Measurements from ENCODE around the gene NEU3.
"Not testable (repeated sequence)": the region's sequence is repeated elsewhere in the genome, so short reads cannot be mapped to it uniquely, and the experiment has no call there.

NEU3 gene

GRCh38 chr11:74956397-74957015 is 32.2 kb upstream of the NEU3 start:
- no peak for DNase-seq (ENCODE audit: low read depth)
- no peak overlapping the region for H3K4me3 ChIP-seq (ENCODE audit: low read depth, low read length)
- in situ Hi-C loops (cut with HindIII; ENCODE audit: low sequenced_read_pairs): no loop called here
- TF ChIP-seq CTCF (IDR thresholded peaks at IDR 0.05; ENCODE audit: low read depth, low read length, missing control alignments): no peak

- no peak for DNase-seq (ENCODE audit: low read depth)
- no peak for TF ChIP-seq CTCF (IDR thresholded peaks at IDR 0.05; ENCODE audit: low read depth, low read length, missing control alignments)
- H3K4me3 ChIP-seq (ENCODE audit: low read depth, low read length): no peak overlapping the region
- in situ Hi-C loops (cut with HindIII; ENCODE audit: low sequenced_read_pairs): no loop called here
These were observed 30.6 kb upstream of the NEU3 start for GRCh38 chr11:74957937-74958629.

DNA sequence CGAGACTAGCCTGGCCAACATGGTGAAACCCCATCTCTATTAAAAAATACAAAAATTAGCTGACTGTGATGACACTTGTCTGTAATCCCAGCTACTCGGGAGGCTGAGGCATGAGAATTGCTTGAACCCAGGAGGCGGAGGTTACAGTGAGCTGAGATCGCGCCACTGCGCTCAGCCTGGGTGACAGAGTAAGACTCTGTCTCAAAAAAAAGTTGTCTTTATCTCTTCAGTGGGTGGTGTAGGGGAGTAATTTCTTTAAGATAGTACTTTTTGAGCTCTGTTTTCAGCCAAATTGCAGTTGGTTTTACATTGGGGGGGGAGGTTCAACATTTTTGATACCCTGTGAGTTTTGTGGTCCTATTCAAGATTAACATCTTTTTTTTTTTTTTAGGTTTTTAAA is 28.6 kb upstream of the NEU3 start:
- DNase-seq (ENCODE audit: low read depth); H3K4me3 ChIP-seq (ENCODE audit: low read depth, low read length); in situ Hi-C loops (cut with HindIII; ENCODE audit: low sequenced_read_pairs): not testable (repeated sequence)

DNA sequence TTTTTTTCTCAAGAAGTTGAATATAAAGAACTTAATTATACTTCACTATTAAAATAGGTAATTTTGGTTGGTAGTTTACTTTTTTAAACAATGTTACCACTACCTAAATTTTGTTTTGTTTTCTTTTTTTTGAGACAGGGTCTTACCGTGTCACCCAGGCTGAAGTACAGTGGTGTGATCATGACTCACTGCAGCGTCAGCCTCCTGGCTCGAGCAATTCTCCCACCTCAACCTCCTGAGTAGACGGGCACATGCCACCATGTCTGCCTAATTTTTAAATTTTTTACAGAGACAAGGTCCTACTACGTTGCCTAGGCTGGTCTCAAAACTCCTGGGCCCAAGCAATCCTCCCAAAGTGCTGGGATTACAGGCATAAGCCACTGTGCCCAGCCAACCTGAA is 22.1 kb upstream of the NEU3 start:
- no peak overlapping the region for H3K4me3 ChIP-seq (ENCODE audit: low read depth, low read length)
- in situ Hi-C loops (cut with HindIII; ENCODE audit: low sequenced_read_pairs): no loop called here
- no peak for DNase-seq (ENCODE audit: low read depth)
- no peak for TF ChIP-seq CTCF (IDR thresholded peaks at IDR 0.05; ENCODE audit: low read depth, low read length, missing control alignments)

- in situ Hi-C loops (cut with HindIII; ENCODE audit: low sequenced_read_pairs): no loop called here
- DNase-seq (ENCODE audit: low read depth): no peak
- no peak overlapping the region for H3K4me3 ChIP-seq (ENCODE audit: low read depth, low read length)
- no peak for TF ChIP-seq CTCF (IDR thresholded peaks at IDR 0.05; ENCODE audit: low read depth, low read length, missing control alignments)
These were observed 17.8 kb upstream of the NEU3 start for GRCh38 chr11:74970852-74971395.

DNA sequence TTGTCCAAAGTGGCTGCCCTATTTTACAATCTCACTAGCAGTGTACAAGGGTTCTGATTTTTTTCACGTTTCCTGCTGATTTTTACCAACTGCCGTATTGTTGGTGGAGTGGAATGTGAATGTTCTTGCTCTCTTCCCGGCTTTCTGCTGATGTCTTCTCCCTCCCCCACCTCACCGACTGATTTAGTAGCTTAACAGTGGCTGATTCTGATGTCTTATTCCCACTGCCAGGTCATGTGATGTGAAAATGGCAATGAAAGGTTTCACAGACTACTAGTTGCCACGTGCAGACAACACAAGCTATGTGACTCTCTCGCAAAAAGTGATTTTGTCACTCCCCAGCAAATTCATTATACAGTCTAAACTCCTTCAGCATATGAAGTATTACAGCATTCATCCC is 17.3 kb upstream of the NEU3 start:
- no peak overlapping the region for H3K4me3 ChIP-seq (ENCODE audit: low read depth, low read length)
- no peak for TF ChIP-seq CTCF (IDR thresholded peaks at IDR 0.05; ENCODE audit: low read depth, low read length, missing control alignments)
- in situ Hi-C loops (cut with HindIII; ENCODE audit: low sequenced_read_pairs): no loop called here
- no peak for DNase-seq (ENCODE audit: low read depth)

GRCh38 chr11:74978041-74978440 is 10.7 kb upstream of the NEU3 start:
- in situ Hi-C loops (cut with HindIII; ENCODE audit: low sequenced_read_pairs): no loop called here
- no peak overlapping the region for H3K4me3 ChIP-seq (ENCODE audit: low read depth, low read length)
- TF ChIP-seq CTCF (IDR thresholded peaks at IDR 0.05; ENCODE audit: low read depth, low read length, missing control alignments): no peak
- DNase-seq (ENCODE audit: low read depth): no peak

Measured in astrocyte of the cerebellum (primary cell).